OCI-LY7 (cell line): ENCODE data around the gene TGIF2.

Source experiments
- EZH2phosphoT487 ChIP-seq: fragments of 200-600 bp; sonication (generic); IDR thresholded peaks from 2 replicates; pipeline ENCODE4 v1.6.1; 2018; ENCODE audit warnings: low read depth, borderline replicate concordance, mild to moderate bottlenecking, mixed run types, antibody characterized with exemption, low read length, moderate library complexity, mixed read lengths
- TF ChIP-seq, protein P1 (sequence below): fragments of 200-600 bp; sonication (generic); conservative IDR thresholded peaks from 2 replicates; pipeline ENCODE4 v1.5.1; 2014; ENCODE audit warnings: mild to moderate bottlenecking, antibody characterized with exemption, low read length, moderate library complexity, mixed read lengths

DNA sequence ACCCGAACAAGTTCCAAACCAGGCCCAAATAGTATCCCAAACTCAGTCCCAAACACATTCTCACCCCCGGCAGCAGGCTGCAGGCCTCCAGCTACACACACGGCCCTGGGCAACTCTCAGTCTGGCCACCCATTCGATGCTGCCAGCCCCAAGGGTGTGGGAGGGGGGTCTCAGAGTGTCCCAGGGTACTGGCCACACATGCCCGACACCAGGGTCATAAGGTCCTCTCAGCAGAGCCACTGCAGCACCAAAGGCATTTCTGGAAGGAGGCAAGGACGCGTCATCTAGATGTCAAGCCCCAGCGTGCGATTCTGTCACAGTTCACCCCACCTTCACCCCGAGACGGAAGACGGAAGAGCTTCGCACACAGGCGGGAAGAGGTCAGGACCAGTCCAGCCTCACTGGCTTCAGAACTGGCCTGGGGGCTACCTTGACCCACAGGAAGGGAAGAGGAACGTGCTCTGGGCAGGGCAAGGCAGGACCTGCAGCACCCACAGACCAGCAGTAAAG is 22.6 kb upstream of the TGIF2 start:
- TF ChIP-seq, protein P1, sequence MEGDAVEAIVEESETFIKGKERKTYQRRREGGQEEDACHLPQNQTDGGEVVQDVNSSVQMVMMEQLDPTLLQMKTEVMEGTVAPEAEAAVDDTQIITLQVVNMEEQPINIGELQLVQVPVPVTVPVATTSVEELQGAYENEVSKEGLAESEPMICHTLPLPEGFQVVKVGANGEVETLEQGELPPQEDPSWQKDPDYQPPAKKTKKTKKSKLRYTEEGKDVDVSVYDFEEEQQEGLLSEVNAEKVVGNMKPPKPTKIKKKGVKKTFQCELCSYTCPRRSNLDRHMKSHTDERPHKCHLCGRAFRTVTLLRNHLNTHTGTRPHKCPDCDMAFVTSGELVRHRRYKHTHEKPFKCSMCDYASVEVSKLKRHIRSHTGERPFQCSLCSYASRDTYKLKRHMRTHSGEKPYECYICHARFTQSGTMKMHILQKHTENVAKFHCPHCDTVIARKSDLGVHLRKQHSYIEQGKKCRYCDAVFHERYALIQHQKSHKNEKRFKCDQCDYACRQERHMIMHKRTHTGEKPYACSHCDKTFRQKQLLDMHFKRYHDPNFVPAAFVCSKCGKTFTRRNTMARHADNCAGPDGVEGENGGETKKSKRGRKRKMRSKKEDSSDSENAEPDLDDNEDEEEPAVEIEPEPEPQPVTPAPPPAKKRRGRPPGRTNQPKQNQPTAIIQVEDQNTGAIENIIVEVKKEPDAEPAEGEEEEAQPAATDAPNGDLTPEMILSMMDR, result no peak
- TF ChIP-seq EZH2phosphoT487, result no peak
